Breast epithelium (tissue), 4 donors: Measurements from ENCODE around the gene POU2F3. TPM values are rescaled to one million over a fixed set of nuclear protein-coding genes. Genes with fewer than 3 reads are reported as not detected.

ENCODE experiments used
- DNase-seq, 2 donors: peaks; one replicate each; pipeline ENCODE4 v3.0.0-alpha.2; 2019; ENCODE audit warnings: low spot score in 2 of 2
- H3K27ac ChIP-seq, 2 donors: fragments of 200-600 bp; sonication (generic) in 1 of 2; one replicate each; pipeline ENCODE4 v1.5.1; 2016 to 2019; ENCODE audit warnings: mild to moderate bottlenecking in 1 of 2
- H3K27me3 ChIP-seq, 2 donors: fragments of 200-600 bp; sonication (generic) in 1 of 2; one replicate each; pipeline versions ENCODE4 v1.5.1 to v1.6.0; 2017 to 2019; ENCODE audit warnings: control low read depth in 1 of 2, mild to moderate bottlenecking in 1 of 2
- H3K36me3 ChIP-seq: fragments of 200-600 bp; one replicate; pipeline ENCODE4 v1.5.1; 2019
- H3K4me1 ChIP-seq, 2 donors: fragments of 200-600 bp; sonication (generic); one replicate each; pipeline ENCODE4 v1.5.1; 2016 to 2019; ENCODE audit warnings: control low read depth in 1 of 2
- H3K4me3 ChIP-seq, 3 donors: fragments of 200-600 bp; sonication (generic); 1 replicate in 2 of 3; 2 replicates in 1 of 3; pipeline ENCODE4 v1.5.1; 2016 to 2019; ENCODE audit warnings: mild to moderate bottlenecking in 3 of 3, moderate library complexity in 2 of 3
- H3K9me3 ChIP-seq, 2 donors: fragments of 200-600 bp; sonication (generic) in 1 of 2; one replicate each; pipeline ENCODE4 v1.5.1; 2016 to 2019; ENCODE audit warnings: control low read depth in 1 of 2
- POLR2A ChIP-seq: fragments of 450-650 bp; IDR thresholded peaks from one replicate; pipeline ENCODE4 v1.6.1; 2016; ENCODE audit warnings: antibody characterized with exemption, mild to moderate bottlenecking, moderate library complexity
- POLR2AphosphoS5 ChIP-seq, 3 donors: sonication (generic); formaldehyde crosslinking; IDR thresholded peaks; one replicate each; pipeline ENCODE4 v1.6.1; 2017; ENCODE audit warnings: antibody characterized with exemption in 3 of 3
- intact Hi-C: fragments of 100-400 bp; cut with DNase I; formaldehyde crosslinking; loops from one replicate; pipeline ENCODE4 v1.15.1; 2023; ENCODE audit warnings: low total_unique reads
- total RNA-seq, 3 donors: library from RNA; depleted of rRNA; stranded (reverse); fragments of >200 nt; gene quantifications; one replicate each; pipeline ENCODE4 v1.1.0, GENCODE V29; 2016
- TF ChIP-seq, protein P1 (sequence below), 3 donors: fragments of 450-650 bp; IDR thresholded peaks; one replicate each; pipeline ENCODE4 v1.5.1; 2016 to 2017; ENCODE audit warnings: antibody characterized with exemption in 3 of 3, mild to moderate bottlenecking in 3 of 3, moderate library complexity in 3 of 3

POU2F3 gene
- total RNA-seq = 1 to 10 TPM in 2 of 3 donors, not detected in 1; 3.9 to 7.0 TPM

DNA sequence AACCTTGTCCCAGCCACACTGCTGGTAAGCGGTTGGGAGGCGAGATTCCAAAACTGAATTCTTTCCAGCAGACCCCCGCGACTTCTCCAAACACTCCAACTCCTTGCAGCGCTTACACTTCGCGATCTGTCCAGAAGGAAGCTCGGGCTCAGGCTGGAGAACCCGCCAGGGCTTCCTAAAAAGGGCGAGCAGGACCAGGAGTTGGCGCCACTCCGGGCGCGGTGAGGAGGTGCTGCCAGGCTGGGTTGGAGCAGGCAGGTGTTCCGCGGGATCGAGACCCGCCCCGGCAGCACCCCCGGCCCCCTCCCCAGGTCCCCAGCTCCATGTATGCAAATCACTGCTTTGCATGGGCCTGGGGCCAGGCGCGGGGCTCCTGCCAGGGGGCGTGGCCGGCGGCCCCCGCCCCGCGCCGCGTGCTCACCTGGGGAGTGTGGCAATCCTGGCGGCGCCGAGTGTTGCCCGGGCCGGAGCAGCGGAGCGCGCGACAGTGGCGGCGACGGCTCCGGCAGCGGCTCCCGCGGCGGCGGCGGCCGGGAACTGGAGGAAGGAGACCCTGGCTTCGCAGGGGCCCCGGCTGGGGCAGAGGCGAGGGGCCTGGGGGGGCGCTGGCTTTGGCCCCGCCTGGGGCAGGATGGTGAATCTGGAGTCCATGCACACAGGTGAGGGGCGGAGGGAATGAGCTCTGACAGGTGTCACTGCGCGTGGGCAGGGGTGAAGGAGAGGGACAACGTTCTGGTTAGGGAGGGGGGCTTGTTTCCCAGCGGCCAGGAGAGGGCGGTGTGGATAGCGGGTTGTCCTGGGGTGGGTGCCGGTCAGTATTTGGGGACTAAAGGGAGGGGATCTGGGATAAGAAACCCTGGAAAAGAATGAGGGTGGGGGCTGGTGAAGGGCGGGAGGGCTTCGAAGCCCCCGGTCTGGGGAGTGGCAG lies at the start of gene POU2F3:
Gene POU2F3, plus strand, starts transcription at position 428 of the 928 bp plus-strand sequence. Its CDS starts 204 bp downstream, at position 632.
- Histone ChIP-seq H3K36me3 (no peaks in the 10 kb centered on the region), H3K4me3 (peak within 1 kb of the TSS in 2 of 3 donors; percentile 46 to 58), H3K9me3 (no peaks in the 10 kb centered on the region), H3K4me1 (peaks cover 0 to 16% of the 10 kb centered on the region in 2 donors), H3K27me3 (peaks cover 0 to 14% of the 10 kb centered on the region in 2 donors), H3K27ac (peak within 1 kb of the TSS; percentile 45 to 80)
- TF ChIP-seq POLR2AphosphoS5 (IDR thresholded peaks at IDR 0.05) (no peak), POLR2A (no peak)
- TF ChIP-seq, protein P1, sequence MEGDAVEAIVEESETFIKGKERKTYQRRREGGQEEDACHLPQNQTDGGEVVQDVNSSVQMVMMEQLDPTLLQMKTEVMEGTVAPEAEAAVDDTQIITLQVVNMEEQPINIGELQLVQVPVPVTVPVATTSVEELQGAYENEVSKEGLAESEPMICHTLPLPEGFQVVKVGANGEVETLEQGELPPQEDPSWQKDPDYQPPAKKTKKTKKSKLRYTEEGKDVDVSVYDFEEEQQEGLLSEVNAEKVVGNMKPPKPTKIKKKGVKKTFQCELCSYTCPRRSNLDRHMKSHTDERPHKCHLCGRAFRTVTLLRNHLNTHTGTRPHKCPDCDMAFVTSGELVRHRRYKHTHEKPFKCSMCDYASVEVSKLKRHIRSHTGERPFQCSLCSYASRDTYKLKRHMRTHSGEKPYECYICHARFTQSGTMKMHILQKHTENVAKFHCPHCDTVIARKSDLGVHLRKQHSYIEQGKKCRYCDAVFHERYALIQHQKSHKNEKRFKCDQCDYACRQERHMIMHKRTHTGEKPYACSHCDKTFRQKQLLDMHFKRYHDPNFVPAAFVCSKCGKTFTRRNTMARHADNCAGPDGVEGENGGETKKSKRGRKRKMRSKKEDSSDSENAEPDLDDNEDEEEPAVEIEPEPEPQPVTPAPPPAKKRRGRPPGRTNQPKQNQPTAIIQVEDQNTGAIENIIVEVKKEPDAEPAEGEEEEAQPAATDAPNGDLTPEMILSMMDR (IDR thresholded peaks at IDR 0.05) = no peak
- intact Hi-C loops = loop anchor here (2.0 to 5.0 kb wide), 2 partner anchors 57 to 73 kb away; no protein-coding TSS in a partner anchor
- peak in 1 of 2 donors; percentile 42 for DNase-seq

DNA sequence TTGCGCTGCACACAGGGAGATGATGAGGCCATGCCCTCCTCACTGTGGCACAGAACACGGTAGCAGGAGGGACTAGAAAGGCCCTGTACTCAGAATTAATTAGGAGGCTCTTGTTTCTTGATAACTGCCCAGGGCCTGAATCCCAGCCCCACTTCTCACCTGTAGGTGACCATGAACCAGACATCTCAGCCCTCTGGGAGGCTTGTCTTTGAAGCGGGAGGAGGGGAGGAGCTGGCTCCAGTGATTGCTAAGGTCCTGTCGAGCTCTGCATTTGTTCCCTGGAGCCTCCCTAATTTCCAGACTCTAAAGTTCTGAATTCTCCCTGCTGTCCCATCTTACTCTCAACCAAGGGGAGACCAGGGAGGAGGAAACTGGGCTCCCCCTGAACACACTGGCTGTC lies 48.9 kb upstream of the POU2F3 start:
- H3K27me3 ChIP-seq = no peaks in the 10 kb centered on the region
- H3K4me1 ChIP-seq = no peaks in the 10 kb centered on the region
- DNase-seq = no peak
- H3K27ac ChIP-seq = no peak overlapping the region
- H3K36me3 ChIP-seq = no peaks in the 10 kb centered on the region
- H3K9me3 ChIP-seq = no peaks in the 10 kb centered on the region
- intact Hi-C loops = loop anchor here (5.0 kb wide), 1 partner anchor 154 kb away; no protein-coding TSS in a partner anchor
- H3K4me3 ChIP-seq = no peak overlapping the region
- TF ChIP-seq, protein P1 (IDR thresholded peaks at IDR 0.05) = no peak
- no peak for TF ChIP-seq POLR2A
- no peak for TF ChIP-seq POLR2AphosphoS5 (IDR thresholded peaks at IDR 0.05)

DNA sequence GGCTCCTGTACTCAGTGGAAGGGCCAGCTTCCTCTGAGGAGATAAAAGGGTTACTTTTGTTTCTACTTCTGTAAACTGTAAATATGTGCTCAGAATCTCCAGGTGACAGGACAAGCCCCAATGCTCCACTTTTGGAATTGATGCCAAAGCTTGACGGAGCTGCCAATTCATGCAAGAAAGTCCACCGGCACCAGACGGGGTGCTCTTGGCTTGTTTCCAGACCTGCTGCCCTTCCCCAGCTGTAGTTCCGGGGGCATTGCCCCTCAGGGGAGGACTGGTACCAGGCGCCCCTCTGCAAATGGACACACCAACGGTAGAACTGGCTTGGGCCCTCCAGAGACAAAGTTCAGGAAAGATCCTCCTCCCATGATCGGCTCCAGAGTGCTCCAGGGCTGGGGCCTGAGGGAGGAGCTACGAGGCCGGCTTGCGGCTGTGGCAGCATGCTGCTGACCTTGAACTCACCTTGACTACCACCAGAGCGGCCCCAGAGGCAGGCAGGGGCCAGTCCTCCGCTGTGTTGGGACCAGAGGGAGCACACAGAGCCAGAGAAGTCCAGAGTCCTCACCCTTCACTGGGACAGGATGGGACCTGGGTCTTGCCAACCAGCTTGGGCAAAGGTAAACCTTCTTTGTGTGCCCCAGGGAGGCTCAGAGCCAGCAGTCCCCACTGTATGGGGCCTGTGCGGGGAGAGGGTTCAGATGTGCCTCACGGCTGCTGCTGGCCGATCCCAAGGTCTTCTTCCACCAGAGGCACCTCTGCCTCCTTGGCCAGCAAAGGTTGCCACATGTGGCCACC lies 46.9 kb upstream of the POU2F3 start:
- Histone ChIP-seq H3K4me1 (no peaks in the 10 kb centered on the region), H3K27me3 (no peaks in the 10 kb centered on the region), H3K9me3 (no peaks in the 10 kb centered on the region), H3K4me3 (no peak overlapping the region), H3K36me3 (no peaks in the 10 kb centered on the region), H3K27ac (no peak overlapping the region)
- TF ChIP-seq, protein P1 (IDR thresholded peaks at IDR 0.05) = no peak
- TF ChIP-seq POLR2A (no peak), POLR2AphosphoS5 (IDR thresholded peaks at IDR 0.05) (no peak)
- no peak for DNase-seq
- intact Hi-C loops = loop anchor here (5.0 kb wide), 1 partner anchor 156 kb away; no protein-coding TSS in a partner anchor

DNA sequence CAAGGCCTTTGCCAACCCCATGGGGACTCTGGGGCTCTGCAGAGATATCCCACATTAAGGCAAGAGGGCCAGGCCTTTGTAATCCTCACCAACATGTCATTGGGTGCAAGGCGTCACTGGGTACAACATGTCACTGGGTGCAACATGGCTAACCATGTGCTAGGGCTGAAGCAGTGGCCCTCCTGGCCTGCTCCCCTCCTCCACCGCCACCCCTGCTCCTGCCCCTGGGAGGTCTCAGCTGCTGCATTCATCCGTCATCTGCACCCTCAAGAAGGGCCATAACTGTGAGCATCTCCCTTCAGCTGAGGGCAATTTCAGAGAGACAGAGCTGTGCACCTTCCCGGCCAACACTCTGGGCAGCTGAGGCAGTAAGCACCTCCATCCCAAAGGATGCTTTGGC lies 45.8 kb upstream of the POU2F3 start:
- H3K27ac ChIP-seq = no peak overlapping the region
- no peaks in the 10 kb centered on the region for H3K9me3 ChIP-seq
- intact Hi-C loops = loop anchor here (5.0 kb wide), 1 partner anchor 157 kb away; no protein-coding TSS in a partner anchor
- no peaks in the 10 kb centered on the region for H3K4me1 ChIP-seq
- H3K36me3 ChIP-seq = no peaks in the 10 kb centered on the region
- TF ChIP-seq, protein P1 (IDR thresholded peaks at IDR 0.05) = no peak
- TF ChIP-seq POLR2AphosphoS5 (IDR thresholded peaks at IDR 0.05) = no peak
- no peak for TF ChIP-seq POLR2A
- DNase-seq = no peak
- no peaks in the 10 kb centered on the region for H3K27me3 ChIP-seq
- no peak overlapping the region for H3K4me3 ChIP-seq
